HL-60 (cell line): ENCODE data around the gene MYO1D.

Source experiments
- DNase-seq, 2 experiments: peaks; one replicate each; pipeline ENCODE4 v3.0.0-alpha.2; 2010 to 2020; ENCODE audit warnings: low read depth in 1 of 2, low spot score in 1 of 2
- H3K27ac ChIP-seq: fragments of 250-450 bp; sonication (Bioruptor Pico); replicated peaks from 2 replicates; pipeline ENCODE4 v1.5.1; 2020; ENCODE audit warnings: mild to moderate bottlenecking, moderate library complexity
- H3K27me3 ChIP-seq: fragments of 250-450 bp; sonication (Bioruptor Pico); 2 replicates; pipeline ENCODE4 v1.5.1; 2021; ENCODE audit warnings: mild to moderate bottlenecking, moderate library complexity; ENCODE audit not compliant: insufficient read depth, poor library complexity, severe bottlenecking
- H3K4me3 ChIP-seq: replicated peaks from 2 replicates; pipeline ENCODE4 v1.5.1; 2011; ENCODE audit warnings: mild to moderate bottlenecking, control low read depth, low read length; ENCODE audit not compliant: insufficient read depth
- GABPA ChIP-seq: IDR thresholded peaks from 2 replicates; pipeline ENCODE4 v1.6.1; 2012; ENCODE audit warnings: low read depth
- POLR2AphosphoS5 ChIP-seq: IDR thresholded peaks from 2 replicates; pipeline ENCODE4 v1.6.1; 2012; ENCODE audit warnings: low read depth
- SPI1 ChIP-seq: IDR thresholded peaks from 2 replicates; pipeline ENCODE4 v1.6.1; 2012; ENCODE audit warnings: low read depth, mild to moderate bottlenecking, borderline replicate concordance
- TF ChIP-seq, protein P1 (sequence below): IDR thresholded peaks from one replicate; pipeline ENCODE4 v1.5.1; 2011; ENCODE audit warnings: low read length, control low read depth, inconsistent platforms; ENCODE audit not compliant: insufficient read depth
- TF ChIP-seq, protein P2 (sequence below): IDR thresholded peaks from 2 replicates; pipeline ENCODE4 v1.6.1; 2012; ENCODE audit warnings: low read depth; ENCODE audit not compliant: insufficient replicate concordance

MYO1D gene

DNA sequence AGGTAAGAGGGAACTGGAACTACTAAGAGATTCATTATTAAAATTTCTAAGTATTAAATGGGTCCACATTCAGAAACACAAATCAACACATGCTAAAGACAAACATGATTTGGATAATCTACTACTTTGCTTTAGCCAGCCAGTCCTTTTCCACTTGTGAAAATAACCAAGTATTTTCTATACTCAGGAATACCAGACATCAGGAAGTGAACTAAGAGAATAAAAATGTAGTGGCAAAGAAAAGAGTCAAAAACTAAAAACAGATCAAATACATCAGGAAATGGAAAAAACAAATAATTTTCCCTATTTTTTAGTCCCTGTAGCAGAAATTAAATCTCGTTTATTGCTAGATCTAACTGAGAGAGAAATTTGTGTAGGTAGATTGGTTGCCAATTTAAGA, 78.0 kb downstream of the MYO1D start:
- TF ChIP-seq, protein P1, sequence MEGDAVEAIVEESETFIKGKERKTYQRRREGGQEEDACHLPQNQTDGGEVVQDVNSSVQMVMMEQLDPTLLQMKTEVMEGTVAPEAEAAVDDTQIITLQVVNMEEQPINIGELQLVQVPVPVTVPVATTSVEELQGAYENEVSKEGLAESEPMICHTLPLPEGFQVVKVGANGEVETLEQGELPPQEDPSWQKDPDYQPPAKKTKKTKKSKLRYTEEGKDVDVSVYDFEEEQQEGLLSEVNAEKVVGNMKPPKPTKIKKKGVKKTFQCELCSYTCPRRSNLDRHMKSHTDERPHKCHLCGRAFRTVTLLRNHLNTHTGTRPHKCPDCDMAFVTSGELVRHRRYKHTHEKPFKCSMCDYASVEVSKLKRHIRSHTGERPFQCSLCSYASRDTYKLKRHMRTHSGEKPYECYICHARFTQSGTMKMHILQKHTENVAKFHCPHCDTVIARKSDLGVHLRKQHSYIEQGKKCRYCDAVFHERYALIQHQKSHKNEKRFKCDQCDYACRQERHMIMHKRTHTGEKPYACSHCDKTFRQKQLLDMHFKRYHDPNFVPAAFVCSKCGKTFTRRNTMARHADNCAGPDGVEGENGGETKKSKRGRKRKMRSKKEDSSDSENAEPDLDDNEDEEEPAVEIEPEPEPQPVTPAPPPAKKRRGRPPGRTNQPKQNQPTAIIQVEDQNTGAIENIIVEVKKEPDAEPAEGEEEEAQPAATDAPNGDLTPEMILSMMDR = no peak
- TF ChIP-seq GABPA (no peak), POLR2AphosphoS5 (no peak), SPI1 (no peak)
- TF ChIP-seq, protein P2, sequence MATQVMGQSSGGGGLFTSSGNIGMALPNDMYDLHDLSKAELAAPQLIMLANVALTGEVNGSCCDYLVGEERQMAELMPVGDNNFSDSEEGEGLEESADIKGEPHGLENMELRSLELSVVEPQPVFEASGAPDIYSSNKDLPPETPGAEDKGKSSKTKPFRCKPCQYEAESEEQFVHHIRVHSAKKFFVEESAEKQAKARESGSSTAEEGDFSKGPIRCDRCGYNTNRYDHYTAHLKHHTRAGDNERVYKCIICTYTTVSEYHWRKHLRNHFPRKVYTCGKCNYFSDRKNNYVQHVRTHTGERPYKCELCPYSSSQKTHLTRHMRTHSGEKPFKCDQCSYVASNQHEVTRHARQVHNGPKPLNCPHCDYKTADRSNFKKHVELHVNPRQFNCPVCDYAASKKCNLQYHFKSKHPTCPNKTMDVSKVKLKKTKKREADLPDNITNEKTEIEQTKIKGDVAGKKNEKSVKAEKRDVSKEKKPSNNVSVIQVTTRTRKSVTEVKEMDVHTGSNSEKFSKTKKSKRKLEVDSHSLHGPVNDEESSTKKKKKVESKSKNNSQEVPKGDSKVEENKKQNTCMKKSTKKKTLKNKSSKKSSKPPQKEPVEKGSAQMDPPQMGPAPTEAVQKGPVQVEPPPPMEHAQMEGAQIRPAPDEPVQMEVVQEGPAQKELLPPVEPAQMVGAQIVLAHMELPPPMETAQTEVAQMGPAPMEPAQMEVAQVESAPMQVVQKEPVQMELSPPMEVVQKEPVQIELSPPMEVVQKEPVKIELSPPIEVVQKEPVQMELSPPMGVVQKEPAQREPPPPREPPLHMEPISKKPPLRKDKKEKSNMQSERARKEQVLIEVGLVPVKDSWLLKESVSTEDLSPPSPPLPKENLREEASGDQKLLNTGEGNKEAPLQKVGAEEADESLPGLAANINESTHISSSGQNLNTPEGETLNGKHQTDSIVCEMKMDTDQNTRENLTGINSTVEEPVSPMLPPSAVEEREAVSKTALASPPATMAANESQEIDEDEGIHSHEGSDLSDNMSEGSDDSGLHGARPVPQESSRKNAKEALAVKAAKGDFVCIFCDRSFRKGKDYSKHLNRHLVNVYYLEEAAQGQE = no peak
- Histone ChIP-seq H3K4me3 (no peak overlapping the region), H3K27ac (no peak overlapping the region), H3K27me3 (peaks cover 2% of the 10 kb centered on the region)
- DNase-seq = no peak

DNA sequence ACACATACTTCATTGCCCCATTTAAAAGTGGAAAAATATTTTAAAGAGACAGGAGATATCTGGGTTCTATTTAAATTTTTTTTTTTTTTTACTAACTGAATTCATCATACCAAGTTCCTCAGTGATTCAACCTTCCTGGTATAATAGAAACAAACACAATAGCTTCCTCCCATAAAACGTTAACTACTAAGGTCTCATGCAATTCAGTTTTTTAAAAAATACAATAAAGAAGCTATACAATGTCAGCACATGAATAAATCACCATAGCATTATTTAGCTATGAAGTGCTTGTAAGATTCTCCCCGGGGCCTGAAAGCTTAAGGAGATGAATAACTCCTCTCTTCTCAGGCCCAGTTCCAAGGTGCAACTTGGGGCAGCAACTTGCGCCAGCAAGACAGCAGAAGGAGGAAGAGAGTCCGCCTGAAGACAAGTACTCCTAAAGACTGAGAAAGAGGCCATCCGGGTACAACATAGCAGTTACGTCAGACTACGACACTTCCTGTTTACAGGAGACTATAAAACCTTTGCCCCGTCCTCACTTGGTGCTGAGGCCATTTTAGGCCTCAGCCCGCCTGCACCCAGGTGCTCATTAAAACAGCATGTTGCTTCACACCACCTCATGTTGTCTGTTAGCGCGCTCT, 81.5 kb downstream of the MYO1D start:
- Histone ChIP-seq H3K27ac (no peak overlapping the region), H3K4me3 (no peak overlapping the region), H3K27me3 (peaks cover 2% of the 10 kb centered on the region)
- DNase-seq = no peak
- TF ChIP-seq, protein P2 = no peak
- TF ChIP-seq GABPA (no peak), POLR2AphosphoS5 (no peak), SPI1 (no peak)
- TF ChIP-seq, protein P1 = no peak

DNA sequence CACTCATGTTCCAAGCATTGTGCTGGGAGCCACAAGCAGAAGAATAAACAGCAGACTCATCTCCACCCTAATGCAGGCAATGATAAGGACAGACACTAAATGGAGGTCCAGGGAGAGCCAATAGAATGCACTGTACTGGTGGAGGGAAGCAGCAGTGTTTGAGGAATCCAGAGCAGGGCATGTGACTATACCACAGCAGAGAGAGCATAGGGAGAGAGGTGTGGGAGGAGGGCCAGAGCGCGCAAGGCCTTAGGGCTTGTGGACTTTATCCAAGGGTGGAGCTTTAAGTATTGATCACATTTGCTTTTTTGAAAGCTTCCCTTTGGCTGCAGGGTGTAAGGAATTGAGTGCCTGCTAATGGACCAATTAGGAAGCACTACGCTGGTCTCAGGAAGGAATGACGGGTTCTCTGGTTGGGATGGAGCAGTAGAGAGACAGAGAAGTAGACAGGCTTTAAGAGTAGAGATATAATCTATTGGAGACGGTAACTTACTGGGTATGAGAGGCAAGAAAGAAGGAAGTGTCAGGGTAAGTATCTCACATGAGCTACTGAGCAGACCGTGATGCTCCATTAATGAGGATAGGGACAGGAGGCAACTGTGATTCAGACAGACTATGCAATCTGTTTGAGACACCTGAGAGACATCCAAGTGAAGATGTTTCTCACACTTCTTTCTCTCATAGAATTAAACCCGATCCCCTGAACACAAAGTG, 82.2 kb downstream of the MYO1D start:
- no peaks in the 10 kb centered on the region for H3K27me3 ChIP-seq
- H3K4me3 ChIP-seq = no peak overlapping the region
- no peak overlapping the region for H3K27ac ChIP-seq
- TF ChIP-seq, protein P2 = no peak
- TF ChIP-seq SPI1 (no peak), GABPA (no peak), POLR2AphosphoS5 (no peak)
- no peak for DNase-seq
